Endothelial cell of umbilical vein (primary cell): Measurements from ENCODE around the gene VPS8. TPM values are rescaled to one million over a fixed set of nuclear protein-coding genes. Genes with fewer than 3 reads are reported as not detected.

Experiments used
- BruUV-seq: library from RNA; stranded (reverse); fragments of 400-500 nt; replicated peaks from 2 replicates; lab custom pipeline; 2021; lab: Mats Ljungman, UMichigan
- CTCF ChIA-PET: fragments of 300-600, 350-600 bp; sonication (Branson Sonifier 250); formaldehyde crosslinking; loops from one replicate; lab custom pipeline; 2021; ENCODE audit warnings: antibody characterized with exemption, inconsistent platforms; lab: Charles Lee
- POLR2A ChIA-PET: fragments of 300-600, 350-600 bp; sonication (Branson Sonifier 250); formaldehyde crosslinking; loops from one replicate; lab custom pipeline; 2021; ENCODE audit warnings: antibody characterized with exemption, inconsistent platforms; lab: Charles Lee
- DNase-seq: peaks from one replicate; pipeline ENCODE4 v3.0.0-alpha.2; 2011; ENCODE audit warnings: low read depth, low spot score
- FAIRE-seq: peaks from 2 replicates; lab custom pipeline; 2011; peaks lifted over from hg19 to GRCh38; lab: Jason Lieb, UNC
- H2AFZ ChIP-seq: 2 replicates; pipeline ENCODE4 v1.6.0; 2012; ENCODE audit warnings: low read depth, low read length, control low read depth, inconsistent platforms
- H3K27ac ChIP-seq: 2 replicates; pipeline ENCODE4 v1.5.1; 2011; ENCODE audit warnings: low read depth, mild to moderate bottlenecking, control low read depth, low read length, moderate library complexity; ENCODE audit not compliant: insufficient read depth
- H3K27me3 ChIP-seq, 2 experiments: 2 replicates each; pipeline versions ENCODE4 v1.6.0 to v1.6.1; 2011; ENCODE audit warnings: low read length in 2 of 2, mixed read lengths in 1 of 2; ENCODE audit not compliant: control insufficient read depth in 2 of 2, insufficient read depth in 2 of 2
- H3K36me3 ChIP-seq, 2 experiments: 2 replicates in 1 of 2; 3 replicates in 1 of 2; pipeline ENCODE4 v1.5.1; 2011; ENCODE audit warnings: low read length in 2 of 2, mild to moderate bottlenecking in 1 of 2, moderate library complexity in 1 of 2; ENCODE audit not compliant: control insufficient read depth in 2 of 2, insufficient read depth in 2 of 2; ENCODE audit errors: extremely low read depth in 1 of 2
- H3K4me1 ChIP-seq: 3 replicates; pipeline ENCODE4 v1.5.1; 2011; ENCODE audit warnings: mild to moderate bottlenecking, low read length; ENCODE audit not compliant: control insufficient read depth, insufficient read depth; ENCODE audit errors: extremely low read depth
- H3K4me2 ChIP-seq: 2 replicates; pipeline ENCODE4 v1.6.1; 2011; ENCODE audit warnings: low read length, control low read depth, mixed read lengths; ENCODE audit not compliant: insufficient read depth
- H3K4me3 ChIP-seq, 3 experiments: fragments of 200-600 bp in 1 of 3; sonication (generic), shearing (Covaris generic) in 1 of 3; replicated peaks in 1 of 3; 2 replicates each; pipeline ENCODE4 v1.5.1; 2011 to 2016; ENCODE audit warnings: control low read depth in 3 of 3, low read length in 3 of 3, mild to moderate bottlenecking in 2 of 3, inconsistent platforms in 1 of 3, low read depth in 1 of 3, moderate library complexity in 1 of 3; ENCODE audit not compliant: insufficient read depth in 1 of 3
- H3K79me2 ChIP-seq: 2 replicates; pipeline ENCODE4 v1.6.0; 2012; ENCODE audit warnings: low read length, inconsistent platforms; ENCODE audit not compliant: control insufficient read depth, insufficient read depth
- H3K9ac ChIP-seq: replicated peaks from 2 replicates; pipeline ENCODE3; 2011; ENCODE audit warnings: low read length, control low read depth; ENCODE audit not compliant: insufficient read depth; ENCODE audit errors: extremely low read depth
- H3K9me1 ChIP-seq: replicated peaks from 3 replicates; pipeline ENCODE4 v1.6.0; 2011; ENCODE audit warnings: mild to moderate bottlenecking, low read length; ENCODE audit not compliant: control insufficient read depth, insufficient read depth; ENCODE audit errors: extremely low read depth
- H3K9me3 ChIP-seq: replicated peaks from 2 replicates; pipeline ENCODE4 v1.5.1; 2012; ENCODE audit warnings: low read length, inconsistent platforms; ENCODE audit not compliant: control insufficient read depth, insufficient read depth
- H4K20me1 ChIP-seq: replicated peaks from 2 replicates; pipeline ENCODE3; 2011; ENCODE audit warnings: mild to moderate bottlenecking, low read length; ENCODE audit not compliant: control insufficient read depth, insufficient read depth; ENCODE audit errors: extremely low read depth
- CTCF ChIP-seq, 2 donors: IDR thresholded peaks; 1 replicate in 1 of 2; 2 replicates in 1 of 2; pipeline ENCODE4 v1.5.1; 2011; ENCODE audit warnings: low read length in 2 of 2, mild to moderate bottlenecking in 2 of 2, moderate library complexity in 2 of 2, control low read depth in 1 of 2, inconsistent platforms in 1 of 2, low read depth in 1 of 2; ENCODE audit not compliant: insufficient read depth in 1 of 2; ENCODE audit errors: extremely low read depth in 1 of 2
- EZH2 ChIP-seq: IDR thresholded peaks from 2 replicates; pipeline ENCODE4 v1.6.1; 2012; ENCODE audit warnings: borderline replicate concordance, low read depth, mild to moderate bottlenecking, moderate library complexity, low read length, inconsistent platforms; ENCODE audit not compliant: severe bottlenecking
- FOS ChIP-seq: IDR thresholded peaks from 2 replicates; pipeline ENCODE4 v1.6.1; 2011; ENCODE audit warnings: mild to moderate bottlenecking, low read length, moderate library complexity, borderline replicate concordance; ENCODE audit not compliant: insufficient read depth
- GATA2 ChIP-seq: IDR thresholded peaks from 2 replicates; pipeline ENCODE4 v1.7.0; 2011; ENCODE audit warnings: low read depth, mild to moderate bottlenecking, moderate library complexity, mixed read lengths, low read length; ENCODE audit not compliant: insufficient read length, insufficient read depth
- JUN ChIP-seq: IDR thresholded peaks from 2 replicates; pipeline ENCODE4 v1.6.1; 2011; ENCODE audit warnings: borderline replicate concordance, low read depth; ENCODE audit not compliant: insufficient read length, insufficient read depth
- MAX ChIP-seq: IDR thresholded peaks from 2 replicates; pipeline ENCODE4 v1.6.1; 2011; ENCODE audit not compliant: insufficient read depth, insufficient read length
- MYC ChIP-seq: IDR thresholded peaks from one replicate; pipeline ENCODE4 v1.6.1; 2011; ENCODE audit warnings: mild to moderate bottlenecking, low read depth, low read length
- POLR2A ChIP-seq: IDR thresholded peaks from 2 replicates; pipeline ENCODE4 v1.6.1; 2012; ENCODE audit warnings: low read depth, mild to moderate bottlenecking, control low read depth, low read length
- POLR2AphosphoS5 ChIP-seq: IDR thresholded peaks from 2 replicates; pipeline ENCODE4 v1.6.1; 2012; ENCODE audit warnings: low read depth, mild to moderate bottlenecking, control low read depth, low read length, moderate library complexity; ENCODE audit not compliant: insufficient read depth
- dilution Hi-C: fragments of 300-500 bp; cut with MboI; formaldehyde crosslinking; loops from one replicate; pipeline ENCODE4 v1.15.0; 2019; ENCODE audit warnings: low sequenced_read_pairs; ENCODE audit not compliant: extremely low pct_ligation_motif_present
- intact Hi-C: fragments of 100-400 bp; cut with micrococcal nuclease; formaldehyde crosslinking; loops from one replicate; pipeline ENCODE4 v1.10.0; 2022
- polyA plus RNA-seq, 4 experiments: library from polyadenylated mRNA; depleted of rRNA in 3 of 4; stranded (reverse) in 3 of 4; unstranded in 1 of 4; fragments of >200 nt; gene quantifications; 2 replicates each; pipeline versions ENCODE4 v1.2.1 to v1.2.3, GENCODE V29; 2011 to 2012; ENCODE audit warnings: missing spikeins in 1 of 4
- total RNA-seq: library from RNA; stranded (reverse); gene quantifications from 2 replicates; pipeline ENCODE4 v1.2.3, GENCODE V29; 2021

The VPS8 gene
- total and polyA plus RNA-seq, 2 donors (not counting 3 experiments of a cell fraction or from before 2014, with no cell fraction given) = 13.7 to 51.6 TPM

GRCh38 chr3:184907681-184908649 lies 96.0 kb downstream of the VPS8 start:
- CTCF ChIA-PET = no interaction called here

More at GRCh38 chr3:184907681-184908649, 96.0 kb downstream of the VPS8 start:
- FAIRE-seq (no peak), DNase-seq (no peak)
- intact Hi-C loops (no loop called here), dilution Hi-C loops (no loop called here)
- no peaks in the 10 kb centered on the region for H3K27me3 ChIP-seq
- no peak overlapping the region for H3K27ac ChIP-seq
- H4K20me1 ChIP-seq = no peaks in the 10 kb centered on the region
- H3K9me3 ChIP-seq = no peaks in the 10 kb centered on the region
- no peaks in the 10 kb centered on the region for H3K79me2 ChIP-seq
- no peak overlapping the region for H3K4me3 ChIP-seq
- no peak overlapping the region for H3K4me2 ChIP-seq
- POLR2A ChIA-PET = no interaction called here
- peaks cover 2% of the 10 kb centered on the region in 2 experiments for H3K36me3 ChIP-seq
- no TSS peak for BruUV-seq
- H2AFZ ChIP-seq = no peak overlapping the region
- no peak overlapping the region for H3K9ac ChIP-seq
- no peaks in the 10 kb centered on the region for H3K4me1 ChIP-seq
- TF ChIP-seq POLR2AphosphoS5 (no peak), EZH2 (no peak), FOS (no peak), GATA2 (no peak), POLR2A (no peak), JUN (no peak), MAX (no peak), MYC (no peak), CTCF (IDR thresholded peaks at IDR 0.05; ENCODE audit: extremely low read depth in 1 of 2, insufficient read depth in 1 of 2, low read depth in 1 of 2, low read length in 2 of 2) (no peak)
- no peaks in the 10 kb centered on the region for H3K9me1 ChIP-seq
